HEK293 (cell line): ENCODE results near the gene IFT122.

Source experiments
- CTCF ChIA-PET: fragments of 350-600 bp; formaldehyde crosslinking; extraction: SDS; loops from one replicate; lab custom pipeline; 2021; ENCODE audit warnings: antibody characterized with exemption; lab: Yijun Ruan, JAX
- POLR2A ChIA-PET: fragments of 300-600 bp; formaldehyde crosslinking; extraction: SDS; loops from one replicate; lab custom pipeline; 2020; ENCODE audit warnings: antibody characterized with exemption, inconsistent platforms; lab: Yijun Ruan, JAX
- H3K27ac ChIP-seq: fragments of 200-500 bp; sonication (Bioruptor generic); 2 replicates; pipeline ENCODE4 v1.5.1; 2014; ENCODE audit warnings: low read depth, low read length, control low read depth, inconsistent platforms; ENCODE audit errors: extremely low read depth
- H3K36me3 ChIP-seq, 2 experiments: fragments of 200-500 bp in 1 of 2; sonication (Bioruptor generic) in 1 of 2; 1 replicate in 1 of 2; 2 replicates in 1 of 2; pipeline ENCODE4 v1.5.1; 2014 to 2017; ENCODE audit warnings: inconsistent platforms in 2 of 2, low read length in 2 of 2; ENCODE audit not compliant: control insufficient read depth in 2 of 2, insufficient read depth in 1 of 2
- H3K4me1 ChIP-seq: fragments of 200-500 bp; sonication (Bioruptor generic); 2 replicates; pipeline ENCODE4 v1.5.1; 2014; ENCODE audit warnings: mild to moderate bottlenecking, low read length, inconsistent platforms; ENCODE audit not compliant: control insufficient read depth, insufficient read depth
- H3K4me3 ChIP-seq: 2 replicates; pipeline ENCODE4 v1.5.1; 2011; ENCODE audit warnings: low read depth, mild to moderate bottlenecking, control low read depth, low read length, moderate library complexity
- H3K9me3 ChIP-seq: fragments of 200-500 bp; sonication (Bioruptor generic); 2 replicates; pipeline ENCODE4 v1.5.1; 2014; ENCODE audit warnings: low read depth, low read length, inconsistent platforms; ENCODE audit not compliant: control insufficient read depth, insufficient read depth
- GLI2 ChIP-seq: fragments of 450-650 bp; formaldehyde crosslinking; IDR thresholded peaks from 2 replicates; pipeline ENCODE4; 2017; ENCODE audit warnings: missing biosample characterization, missing genetic modification characterization, low read depth, borderline replicate concordance
- KLF1 ChIP-seq: fragments of 450-650 bp; formaldehyde crosslinking; IDR thresholded peaks from 2 replicates; pipeline ENCODE4 v1.5.1; 2016; ENCODE audit warnings: missing biosample characterization, missing genetic modification characterization
- KLF8 ChIP-seq: fragments of 450-650 bp; formaldehyde crosslinking; IDR thresholded peaks from 2 replicates; pipeline ENCODE4 v1.5.1; 2016; ENCODE audit warnings: missing biosample characterization, missing genetic modification characterization
- REPIN1 ChIP-seq: fragments of 450-650 bp; formaldehyde crosslinking; IDR thresholded peaks from 2 replicates; pipeline ENCODE4 v1.5.1; 2017; ENCODE audit warnings: missing biosample characterization, missing genetic modification characterization, low read depth
- SP3 ChIP-seq: fragments of 450-650 bp; formaldehyde crosslinking; IDR thresholded peaks from 2 replicates; pipeline ENCODE4 v1.5.1; 2016; ENCODE audit warnings: missing biosample characterization, missing genetic modification characterization
- TRIM28 ChIP-seq: IDR thresholded peaks from 2 replicates; pipeline ENCODE4 v1.6.1; 2011; ENCODE audit warnings: low read length, control low read depth, borderline replicate concordance
- ZIC2 ChIP-seq: fragments of 450-650 bp; formaldehyde crosslinking; IDR thresholded peaks from 2 replicates; pipeline ENCODE4 v1.5.1; 2016; ENCODE audit warnings: missing biosample characterization, missing genetic modification characterization
- ZNF146 ChIP-seq: fragments of 450-650 bp; formaldehyde crosslinking; IDR thresholded peaks from 2 replicates; pipeline ENCODE4 v1.5.1; 2016; ENCODE audit warnings: missing biosample characterization, missing genetic modification characterization
- ZNF214 ChIP-seq: fragments of 450-650 bp; formaldehyde crosslinking; IDR thresholded peaks from 2 replicates; pipeline ENCODE4 v1.5.1; 2017; ENCODE audit warnings: missing biosample characterization, mild to moderate bottlenecking, missing genetic modification characterization, borderline replicate concordance
- ZNF266 ChIP-seq: fragments of 450-650 bp; formaldehyde crosslinking; IDR thresholded peaks from 2 replicates; pipeline ENCODE4 v1.5.1; 2016; ENCODE audit warnings: missing biosample characterization, missing genetic modification characterization, low read depth
- ZNF37A ChIP-seq: fragments of 450-650 bp; IDR thresholded peaks from 2 replicates; pipeline ENCODE4 v1.5.1; 2018; ENCODE audit warnings: missing biosample characterization, missing genetic modification characterization
- ZNF391 ChIP-seq: fragments of 450-650 bp; formaldehyde crosslinking; IDR thresholded peaks from 2 replicates; pipeline ENCODE4 v1.5.1; 2016; ENCODE audit warnings: low read depth, missing biosample characterization, missing genetic modification characterization, borderline replicate concordance
- ZNF416 ChIP-seq: fragments of 450-650 bp; formaldehyde crosslinking; IDR thresholded peaks from 2 replicates; pipeline ENCODE4 v1.5.1; 2016; ENCODE audit warnings: missing biosample characterization, missing genetic modification characterization
- ZNF423 ChIP-seq: fragments of 450-650 bp; formaldehyde crosslinking; IDR thresholded peaks from 2 replicates; pipeline ENCODE4 v1.5.1; 2016; ENCODE audit warnings: missing biosample characterization, missing genetic modification characterization
- ZNF561 ChIP-seq: fragments of 450-650 bp; IDR thresholded peaks from 2 replicates; pipeline ENCODE4 v1.5.1; 2018; ENCODE audit warnings: missing biosample characterization, missing genetic modification characterization, borderline replicate concordance
- ZNF624 ChIP-seq: fragments of 450-650 bp; formaldehyde crosslinking; IDR thresholded peaks from 2 replicates; pipeline ENCODE4 v1.5.1; 2017; ENCODE audit warnings: missing biosample characterization, missing genetic modification characterization
- ZNF654 ChIP-seq: fragments of 450-650 bp; formaldehyde crosslinking; IDR thresholded peaks from 2 replicates; pipeline ENCODE4 v1.5.1; 2016; ENCODE audit warnings: low read depth, missing biosample characterization, missing genetic modification characterization
- ZNF677 ChIP-seq: fragments of 450-650 bp; IDR thresholded peaks from 2 replicates; pipeline ENCODE4 v1.5.0; 2018; ENCODE audit warnings: missing biosample characterization, mild to moderate bottlenecking, missing genetic modification characterization, moderate library complexity
- ZNF776 ChIP-seq: fragments of 450-650 bp; formaldehyde crosslinking; IDR thresholded peaks from 2 replicates; pipeline ENCODE4 v1.5.0; 2017; ENCODE audit warnings: missing biosample characterization, missing genetic modification characterization, borderline replicate concordance
- ZXDB ChIP-seq: fragments of 450-650 bp; formaldehyde crosslinking; IDR thresholded peaks from 2 replicates; pipeline ENCODE4 v1.5.1; 2016; ENCODE audit warnings: missing biosample characterization, missing genetic modification characterization
- TF ChIP-seq, protein P1 (sequence below): fragments of 450-650 bp; formaldehyde crosslinking; IDR thresholded peaks from 2 replicates; pipeline ENCODE4 v1.5.1; 2016; ENCODE audit warnings: missing biosample characterization, missing genetic modification characterization
- TF ChIP-seq, protein P2 (sequence below): IDR thresholded peaks from 2 replicates; pipeline ENCODE4 v1.6.1; 2011; ENCODE audit warnings: mild to moderate bottlenecking, low read depth, low read length, borderline replicate concordance
- TF ChIP-seq, protein P3 (sequence below): fragments of 450-650 bp; formaldehyde crosslinking; IDR thresholded peaks from 2 replicates; pipeline ENCODE4 v1.5.1; 2016; ENCODE audit warnings: missing biosample characterization, missing genetic modification characterization
- TF ChIP-seq, protein P4 (sequence below): fragments of 450-650 bp; formaldehyde crosslinking; IDR thresholded peaks from 2 replicates; pipeline ENCODE4 v1.5.1; 2016; ENCODE audit warnings: missing biosample characterization, missing genetic modification characterization
- TF ChIP-seq, protein P5 (sequence below): fragments of 450-650 bp; formaldehyde crosslinking; IDR thresholded peaks from 2 replicates; pipeline ENCODE4; 2016; ENCODE audit warnings: missing biosample characterization, missing genetic modification characterization
- TF ChIP-seq, protein P6 (sequence below): fragments of 450-650 bp; IDR thresholded peaks from 2 replicates; pipeline ENCODE4 v1.5.1; 2018; ENCODE audit warnings: missing biosample characterization, mild to moderate bottlenecking, missing genetic modification characterization

IFT122 gene

DNA sequence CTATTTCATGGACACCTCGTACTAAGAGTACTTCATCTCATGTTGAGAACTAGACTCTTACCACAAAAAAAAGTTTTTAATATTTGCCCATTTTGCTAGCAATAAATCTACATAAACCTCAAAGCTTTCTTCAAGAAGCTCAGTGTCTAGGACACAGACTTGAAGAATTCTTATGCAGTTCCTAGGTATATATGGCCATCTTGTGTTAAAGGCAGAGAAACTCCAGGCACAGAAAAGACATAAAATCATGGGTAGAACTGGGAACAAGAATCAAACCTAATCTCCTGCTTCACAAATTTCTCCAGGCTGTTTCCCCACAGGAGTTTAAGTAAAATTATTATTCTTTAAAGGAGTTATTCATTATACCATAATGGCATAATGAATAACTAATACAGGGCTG is 4.7 kb upstream of the IFT122 start:
- H3K4me3 ChIP-seq: no peak overlapping the region
- H3K9me3 ChIP-seq: no peaks in the 10 kb centered on the region
- ChIA-PET CTCF (interaction anchor here (0.7 to 1.2 kb wide), 3 partner anchors 8 to 273 kb away, joined by 3 to 18 read pairs (median 3); no protein-coding TSS in a partner anchor), POLR2A (interaction anchor here (0.5 to 0.6 kb wide), 2 partner anchors 9 to 321 kb away, joined by 3 to 6 read pairs; no protein-coding TSS in a partner anchor)
- peaks cover 6 to 66% of the 10 kb centered on the region in 2 experiments for H3K36me3 ChIP-seq
- H3K27ac ChIP-seq: no peak overlapping the region
- TF ChIP-seq, protein P1, sequence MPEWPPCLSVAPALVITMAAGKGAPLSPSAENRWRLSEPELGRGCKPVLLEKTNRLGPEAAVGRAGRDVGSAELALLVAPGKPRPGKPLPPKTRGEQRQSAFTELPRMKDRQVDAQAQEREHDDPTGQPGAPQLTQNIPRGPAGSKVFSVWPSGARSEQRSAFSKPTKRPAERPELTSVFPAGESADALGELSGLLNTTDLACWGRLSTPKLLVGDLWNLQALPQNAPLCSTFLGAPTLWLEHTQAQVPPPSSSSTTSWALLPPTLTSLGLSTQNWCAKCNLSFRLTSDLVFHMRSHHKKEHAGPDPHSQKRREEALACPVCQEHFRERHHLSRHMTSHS: no peak
- TF ChIP-seq ZNF37A (no peak), ZNF391 (tag by site-specific recombination) (no peak), ZNF624 (tag by site-specific recombination) (no peak), ZNF654 (no peak), REPIN1 (tag by site-specific recombination) (no peak)
- TF ChIP-seq, protein P2, sequence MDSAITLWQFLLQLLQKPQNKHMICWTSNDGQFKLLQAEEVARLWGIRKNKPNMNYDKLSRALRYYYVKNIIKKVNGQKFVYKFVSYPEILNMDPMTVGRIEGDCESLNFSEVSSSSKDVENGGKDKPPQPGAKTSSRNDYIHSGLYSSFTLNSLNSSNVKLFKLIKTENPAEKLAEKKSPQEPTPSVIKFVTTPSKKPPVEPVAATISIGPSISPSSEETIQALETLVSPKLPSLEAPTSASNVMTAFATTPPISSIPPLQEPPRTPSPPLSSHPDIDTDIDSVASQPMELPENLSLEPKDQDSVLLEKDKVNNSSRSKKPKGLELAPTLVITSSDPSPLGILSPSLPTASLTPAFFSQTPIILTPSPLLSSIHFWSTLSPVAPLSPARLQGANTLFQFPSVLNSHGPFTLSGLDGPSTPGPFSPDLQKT: no peak
- TF ChIP-seq, protein P3, sequence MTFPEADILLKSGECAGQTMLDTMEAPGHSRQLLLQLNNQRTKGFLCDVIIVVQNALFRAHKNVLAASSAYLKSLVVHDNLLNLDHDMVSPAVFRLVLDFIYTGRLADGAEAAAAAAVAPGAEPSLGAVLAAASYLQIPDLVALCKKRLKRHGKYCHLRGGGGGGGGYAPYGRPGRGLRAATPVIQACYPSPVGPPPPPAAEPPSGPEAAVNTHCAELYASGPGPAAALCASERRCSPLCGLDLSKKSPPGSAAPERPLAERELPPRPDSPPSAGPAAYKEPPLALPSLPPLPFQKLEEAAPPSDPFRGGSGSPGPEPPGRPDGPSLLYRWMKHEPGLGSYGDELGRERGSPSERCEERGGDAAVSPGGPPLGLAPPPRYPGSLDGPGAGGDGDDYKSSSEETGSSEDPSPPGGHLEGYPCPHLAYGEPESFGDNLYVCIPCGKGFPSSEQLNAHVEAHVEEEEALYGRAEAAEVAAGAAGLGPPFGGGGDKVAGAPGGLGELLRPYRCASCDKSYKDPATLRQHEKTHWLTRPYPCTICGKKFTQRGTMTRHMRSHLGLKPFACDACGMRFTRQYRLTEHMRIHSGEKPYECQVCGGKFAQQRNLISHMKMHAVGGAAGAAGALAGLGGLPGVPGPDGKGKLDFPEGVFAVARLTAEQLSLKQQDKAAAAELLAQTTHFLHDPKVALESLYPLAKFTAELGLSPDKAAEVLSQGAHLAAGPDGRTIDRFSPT (tag by site-specific recombination): no peak
- H3K4me1 ChIP-seq: no peaks in the 10 kb centered on the region

DNA sequence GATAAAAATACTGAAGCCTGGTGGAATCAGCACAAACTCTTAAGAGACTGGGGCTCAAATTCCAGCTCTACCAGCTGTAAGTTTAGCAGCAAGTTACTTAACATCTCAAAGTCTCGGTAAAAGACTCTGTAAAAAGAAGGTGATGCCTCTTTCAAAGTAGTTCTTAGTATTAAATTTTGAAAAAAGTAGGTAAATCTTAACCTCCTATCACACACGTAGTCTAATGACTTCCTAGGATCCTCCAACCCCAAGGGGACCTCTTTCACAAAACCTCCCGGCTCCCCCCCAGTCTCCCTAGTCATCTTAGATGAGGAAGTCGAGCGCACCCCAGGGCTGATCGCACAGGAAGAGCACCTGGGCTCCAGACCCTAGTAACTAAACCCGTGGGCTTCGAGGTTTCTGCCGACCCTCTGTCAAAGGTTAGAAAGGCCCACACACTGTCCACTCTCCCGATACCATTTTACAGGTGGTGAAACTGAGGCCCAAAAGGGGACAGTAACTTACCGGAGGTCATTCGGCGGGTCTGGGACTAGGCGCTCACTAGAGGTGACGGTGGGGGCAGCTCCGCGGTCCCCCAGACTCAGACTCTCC is 703 bp upstream of the IFT122 start:
- 0 out of 2 replicates have a peak, but pooled peaks cover 4% of the 10 kb centered on the region for H3K4me1 ChIP-seq
- peak overlapping the region; percentile 54; the same call in 1 of the 2 replicates for H3K27ac ChIP-seq
- H3K36me3 ChIP-seq: peaks cover 6 to 31% of the 10 kb centered on the region in 2 experiments; a peak in 2 of 3 replicates
- ChIA-PET CTCF (interaction anchor here (0.7 to 1.1 kb wide), 4 partner anchors 10 to 386 kb away, joined by 3 read pairs; partner anchors contain the start of gene HMCES), POLR2A (interaction anchor here (0.7 to 3.2 kb wide), 10 partner anchors 9 to 157 kb away, joined by 3 to 27 read pairs (median 6); partner anchors contain the start of gene EFCAB12)
- peak overlapping the region; percentile 86 for H3K4me3 ChIP-seq
- H3K9me3 ChIP-seq: no peaks in the 10 kb centered on the region
- TF ChIP-seq KLF1 (tag by site-specific recombination): no peak
- no peak; the same call in 1 of the 2 replicates for TF ChIP-seq ZNF561 (tag by site-specific recombination)
- no peak for TF ChIP-seq TRIM28
- TF ChIP-seq ZNF423 (tag by site-specific recombination): no peak
- no peak for TF ChIP-seq ZNF266 (tag by site-specific recombination)
- no peak for TF ChIP-seq ZIC2 (tag by site-specific recombination)
- no peak for TF ChIP-seq ZXDB (tag by site-specific recombination)
- no peak for TF ChIP-seq ZNF416 (tag by site-specific recombination)
- TF ChIP-seq, protein P4, sequence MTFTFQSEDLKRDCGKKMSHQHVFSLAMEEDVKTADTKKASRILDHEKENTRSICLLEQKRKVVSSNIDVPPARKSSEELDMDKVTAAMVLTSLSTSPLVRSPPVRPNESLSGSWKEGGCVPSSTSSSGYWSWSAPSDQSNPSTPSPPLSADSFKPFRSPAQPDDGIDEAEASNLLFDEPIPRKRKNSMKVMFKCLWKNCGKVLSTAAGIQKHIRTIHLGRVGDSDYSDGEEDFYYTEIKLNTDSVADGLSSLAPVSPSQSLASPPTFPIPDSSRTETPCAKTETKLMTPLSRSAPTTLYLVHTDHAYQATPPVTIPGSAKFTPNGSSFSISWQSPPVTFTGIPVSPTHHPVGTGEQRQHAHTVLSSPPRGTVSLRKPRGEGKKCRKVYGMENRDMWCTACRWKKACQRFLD: no peak
- no peak for TF ChIP-seq ZNF776 (tag by site-specific recombination)
- no peak for TF ChIP-seq ZNF146
- no peak for TF ChIP-seq KLF8 (tag by site-specific recombination)
- TF ChIP-seq GLI2: no peak
- TF ChIP-seq, protein P5, sequence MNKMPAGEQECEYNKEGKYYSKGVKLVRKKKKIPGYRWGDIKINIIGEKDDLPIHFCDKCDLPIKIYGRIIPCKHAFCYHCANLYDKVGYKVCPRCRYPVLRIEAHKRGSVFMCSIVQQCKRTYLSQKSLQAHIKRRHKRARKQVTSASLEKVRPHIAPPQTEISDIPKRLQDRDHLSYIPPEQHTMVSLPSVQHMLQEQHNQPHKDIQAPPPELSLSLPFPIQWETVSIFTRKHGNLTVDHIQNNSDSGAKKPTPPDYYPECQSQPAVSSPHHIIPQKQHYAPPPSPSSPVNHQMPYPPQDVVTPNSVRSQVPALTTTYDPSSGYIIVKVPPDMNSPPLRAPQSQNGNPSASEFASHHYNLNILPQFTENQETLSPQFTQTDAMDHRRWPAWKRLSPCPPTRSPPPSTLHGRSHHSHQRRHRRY (tag by site-specific recombination): no peak
- no peak for TF ChIP-seq ZNF677 (tag by site-specific recombination)
- TF ChIP-seq SP3 (tag by site-specific recombination): no peak
- TF ChIP-seq, protein P6, sequence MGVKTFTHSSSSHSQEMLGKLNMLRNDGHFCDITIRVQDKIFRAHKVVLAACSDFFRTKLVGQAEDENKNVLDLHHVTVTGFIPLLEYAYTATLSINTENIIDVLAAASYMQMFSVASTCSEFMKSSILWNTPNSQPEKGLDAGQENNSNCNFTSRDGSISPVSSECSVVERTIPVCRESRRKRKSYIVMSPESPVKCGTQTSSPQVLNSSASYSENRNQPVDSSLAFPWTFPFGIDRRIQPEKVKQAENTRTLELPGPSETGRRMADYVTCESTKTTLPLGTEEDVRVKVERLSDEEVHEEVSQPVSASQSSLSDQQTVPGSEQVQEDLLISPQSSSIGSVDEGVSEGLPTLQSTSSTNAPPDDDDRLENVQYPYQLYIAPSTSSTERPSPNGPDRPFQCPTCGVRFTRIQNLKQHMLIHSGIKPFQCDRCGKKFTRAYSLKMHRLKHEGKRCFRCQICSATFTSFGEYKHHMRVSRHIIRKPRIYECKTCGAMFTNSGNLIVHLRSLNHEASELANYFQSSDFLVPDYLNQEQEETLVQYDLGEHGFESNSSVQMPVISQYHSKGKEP (tag by site-specific recombination): no peak
- no peak for TF ChIP-seq ZNF214 (tag by site-specific recombination)
